ENCODE measurements around the gene SLC39A8. TPM values are rescaled to one million over a fixed set of nuclear protein-coding genes. Genes with fewer than 3 reads are reported as not detected.

SLC39A8 gene
- total RNA-seq, 1 donor from 2014 or later = 211 TPM

GRCh38 chr4:102234243-102234838 is 110.9 kb downstream of the SLC39A8 start:
- H3K27me3 Mint-ChIP-seq (ENCODE audit: unreplicated experiment) = no peaks in the 10 kb centered on the region
- H3K4me1 Mint-ChIP-seq (ENCODE audit: unreplicated experiment) = peaks cover 2% of the 10 kb centered on the region
- H3K36me3 Mint-ChIP-seq (ENCODE audit: low read depth, unreplicated experiment) = peaks cover 13% of the 10 kb centered on the region
- peaks cover 4% of the 10 kb centered on the region for H3K9me3 Mint-ChIP-seq (ENCODE audit: unreplicated experiment)
- no peak overlapping the region for H3K27ac Mint-ChIP-seq (ENCODE audit: unreplicated experiment)
- no peak overlapping the region for H3K4me3 Mint-ChIP-seq (ENCODE audit: unreplicated experiment)
- no peak for DNase-seq (ENCODE audit: low spot score)
- TF ChIP-seq CTCF (IDR thresholded peaks at IDR 0.05; ENCODE audit: unreplicated experiment) = no peak

- Mint-ChIP-seq H3K36me3 (ENCODE audit: low read depth, unreplicated experiment) (peaks cover 7% of the 10 kb centered on the region), H3K4me3 (ENCODE audit: unreplicated experiment) (no peak overlapping the region), H3K27me3 (ENCODE audit: unreplicated experiment) (no peaks in the 10 kb centered on the region), H3K9me3 (ENCODE audit: unreplicated experiment) (peaks cover under 1% of the 10 kb centered on the region), H3K4me1 (ENCODE audit: unreplicated experiment) (no peaks in the 10 kb centered on the region), H3K27ac (ENCODE audit: unreplicated experiment) (no peak overlapping the region)
- no peak for TF ChIP-seq CTCF (IDR thresholded peaks at IDR 0.05; ENCODE audit: unreplicated experiment)
- DNase-seq (ENCODE audit: low spot score) = no peak
Observed at GRCh38 chr4:102230194-102230593, 115.1 kb downstream of the SLC39A8 start.

- H3K27me3 Mint-ChIP-seq (ENCODE audit: unreplicated experiment) = no peaks in the 10 kb centered on the region
- H3K4me3 Mint-ChIP-seq (ENCODE audit: unreplicated experiment) = no peak overlapping the region
- H3K36me3 Mint-ChIP-seq (ENCODE audit: low read depth, unreplicated experiment) = peaks cover 7% of the 10 kb centered on the region
- no peak overlapping the region for H3K27ac Mint-ChIP-seq (ENCODE audit: unreplicated experiment)
- no peaks in the 10 kb centered on the region for H3K4me1 Mint-ChIP-seq (ENCODE audit: unreplicated experiment)
- TF ChIP-seq CTCF (IDR thresholded peaks at IDR 0.05; ENCODE audit: unreplicated experiment) = no peak
- no peaks in the 10 kb centered on the region for H3K9me3 Mint-ChIP-seq (ENCODE audit: unreplicated experiment)
- no peak for DNase-seq (ENCODE audit: low spot score)
Observed at GRCh38 chr4:102227388-102227787, 117.9 kb downstream of the SLC39A8 start.

GRCh38 chr4:102223461-102223860 is 121.8 kb downstream of the SLC39A8 start:
- Mint-ChIP-seq H3K36me3 (ENCODE audit: low read depth, unreplicated experiment) (peaks cover 1% of the 10 kb centered on the region), H3K4me3 (ENCODE audit: unreplicated experiment) (no peak overlapping the region), H3K27me3 (ENCODE audit: unreplicated experiment) (no peaks in the 10 kb centered on the region), H3K27ac (ENCODE audit: unreplicated experiment) (no peak overlapping the region), H3K4me1 (ENCODE audit: unreplicated experiment) (no peaks in the 10 kb centered on the region), H3K9me3 (ENCODE audit: unreplicated experiment) (no peaks in the 10 kb centered on the region)
- no peak for TF ChIP-seq CTCF (IDR thresholded peaks at IDR 0.05; ENCODE audit: unreplicated experiment)
- no peak for DNase-seq (ENCODE audit: low spot score)

GRCh38 chr4:102222838-102223409 is 122.4 kb downstream of the SLC39A8 start:
- DNase-seq (ENCODE audit: low spot score) = no peak
- no peak overlapping the region for H3K27ac Mint-ChIP-seq (ENCODE audit: unreplicated experiment)
- TF ChIP-seq CTCF (IDR thresholded peaks at IDR 0.05; ENCODE audit: unreplicated experiment) = no peak
- no peaks in the 10 kb centered on the region for H3K4me1 Mint-ChIP-seq (ENCODE audit: unreplicated experiment)
- H3K4me3 Mint-ChIP-seq (ENCODE audit: unreplicated experiment) = no peak overlapping the region
- H3K9me3 Mint-ChIP-seq (ENCODE audit: unreplicated experiment) = no peaks in the 10 kb centered on the region
- H3K27me3 Mint-ChIP-seq (ENCODE audit: unreplicated experiment) = no peaks in the 10 kb centered on the region
- no peaks in the 10 kb centered on the region for H3K36me3 Mint-ChIP-seq (ENCODE audit: low read depth, unreplicated experiment)

Measured in endothelial cell (in vitro differentiated cells).